Keratinocyte (primary cell): ENCODE results near the gene MTCP1.

ENCODE experiments used
- CTCF ChIP-seq, 3 experiments: IDR thresholded peaks in 1 of 3; conservative IDR thresholded peaks in 1 of 3; optimal IDR thresholded peaks in 1 of 3; 2 replicates in 2 of 3; 3 replicates in 1 of 3; pipeline versions ENCODE3 to v1.5.1; 2011; ENCODE audit warnings: low read length in 3 of 3, mild to moderate bottlenecking in 3 of 3, moderate library complexity in 2 of 3, control low read depth in 1 of 3, inconsistent platforms in 1 of 3; ENCODE audit not compliant: insufficient read depth in 2 of 3; ENCODE audit errors: extremely low read depth in 1 of 3
- EZH2 ChIP-seq: IDR thresholded peaks from one replicate; pipeline ENCODE4 v1.6.1; 2012; ENCODE audit warnings: inconsistent platforms, mild to moderate bottlenecking, low read length, moderate library complexity

GRCh38 chrX:155046129-155046810 is 24.7 kb downstream of the MTCP1 start:
- TF ChIP-seq CTCF (optimal IDR thresholded peaks at IDR 0.05 in 1 of 3, IDR thresholded peaks at IDR 0.05 in 1 of 3, conservative IDR thresholded peaks at IDR 0.05 in 1 of 3; ENCODE audit: extremely low read depth in 1 of 3, insufficient read depth in 2 of 3, low read length in 3 of 3) (no peak), EZH2 (no peak)
